SU-DHL-6 (cell line): ENCODE results near the gene GCH1.

Experiments
- EZH2phosphoT487 ChIP-seq: fragments of 200-600 bp; sonication (generic), shearing (Covaris generic); conservative IDR thresholded peaks from 2 replicates; pipeline ENCODE4 v1.6.1; 2018; ENCODE audit warnings: mild to moderate bottlenecking, antibody characterized with exemption, low read length, moderate library complexity, mixed read lengths
- TF ChIP-seq, protein P1 (sequence below): fragments of 200-600 bp; sonication (generic); IDR thresholded peaks from one replicate; pipeline ENCODE4 v1.5.1; 2017; ENCODE audit warnings: antibody characterized with exemption, mild to moderate bottlenecking, low read length, moderate library complexity; ENCODE audit not compliant: insufficient read depth, poor library complexity, severe bottlenecking

DNA sequence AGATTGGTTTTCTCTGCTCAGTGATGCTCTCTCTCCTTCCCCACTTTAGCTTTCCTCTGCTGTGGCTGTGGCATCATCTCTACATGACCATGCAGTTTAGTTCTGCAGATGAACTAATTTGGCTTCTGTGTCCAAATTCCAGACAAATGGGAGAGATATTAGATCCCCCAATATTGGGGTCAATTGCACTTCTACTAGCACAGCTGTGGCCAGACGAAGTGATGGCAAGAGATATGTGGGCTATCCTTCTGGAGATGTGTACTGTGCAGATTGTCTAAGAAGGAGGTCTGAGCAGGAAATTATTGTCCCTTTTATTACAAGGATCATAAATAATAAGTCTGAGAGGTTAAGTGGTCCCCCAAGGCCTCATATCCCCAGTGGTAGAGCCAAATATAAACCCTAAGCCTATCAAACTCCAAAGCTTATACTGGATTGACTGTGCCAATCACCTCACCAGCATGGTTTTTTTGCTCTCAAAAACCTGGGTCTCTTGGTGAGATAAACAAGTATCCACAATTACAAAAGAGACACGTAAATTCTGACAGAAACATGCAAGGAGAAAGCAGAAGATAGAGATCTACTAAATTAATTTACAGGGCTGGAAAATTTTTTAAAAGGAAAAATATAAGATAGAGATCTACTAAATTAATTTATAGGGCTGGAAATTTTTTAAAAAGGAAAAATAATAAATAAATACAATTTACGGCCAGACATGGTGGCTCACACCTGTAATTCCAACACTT is 29.1 kb upstream of the GCH1 start:
- TF ChIP-seq, protein P1, sequence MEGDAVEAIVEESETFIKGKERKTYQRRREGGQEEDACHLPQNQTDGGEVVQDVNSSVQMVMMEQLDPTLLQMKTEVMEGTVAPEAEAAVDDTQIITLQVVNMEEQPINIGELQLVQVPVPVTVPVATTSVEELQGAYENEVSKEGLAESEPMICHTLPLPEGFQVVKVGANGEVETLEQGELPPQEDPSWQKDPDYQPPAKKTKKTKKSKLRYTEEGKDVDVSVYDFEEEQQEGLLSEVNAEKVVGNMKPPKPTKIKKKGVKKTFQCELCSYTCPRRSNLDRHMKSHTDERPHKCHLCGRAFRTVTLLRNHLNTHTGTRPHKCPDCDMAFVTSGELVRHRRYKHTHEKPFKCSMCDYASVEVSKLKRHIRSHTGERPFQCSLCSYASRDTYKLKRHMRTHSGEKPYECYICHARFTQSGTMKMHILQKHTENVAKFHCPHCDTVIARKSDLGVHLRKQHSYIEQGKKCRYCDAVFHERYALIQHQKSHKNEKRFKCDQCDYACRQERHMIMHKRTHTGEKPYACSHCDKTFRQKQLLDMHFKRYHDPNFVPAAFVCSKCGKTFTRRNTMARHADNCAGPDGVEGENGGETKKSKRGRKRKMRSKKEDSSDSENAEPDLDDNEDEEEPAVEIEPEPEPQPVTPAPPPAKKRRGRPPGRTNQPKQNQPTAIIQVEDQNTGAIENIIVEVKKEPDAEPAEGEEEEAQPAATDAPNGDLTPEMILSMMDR: no peak
- TF ChIP-seq EZH2phosphoT487: no peak
